Activated CD4-positive, alpha-beta T cell treated with anti-CD3 and anti-CD28 coated beads for 48 hours (primary cell): ENCODE measurements around the gene PDS5A.
"Not testable (repeated sequence)": the region's sequence is repeated elsewhere in the genome, so short reads cannot be mapped to it uniquely, and the experiment has no call there.

ENCODE experiments used
- DNase-seq: peaks from one replicate; pipeline ENCODE4 v3.0.0-alpha.2; 2020

PDS5A gene

DNA sequence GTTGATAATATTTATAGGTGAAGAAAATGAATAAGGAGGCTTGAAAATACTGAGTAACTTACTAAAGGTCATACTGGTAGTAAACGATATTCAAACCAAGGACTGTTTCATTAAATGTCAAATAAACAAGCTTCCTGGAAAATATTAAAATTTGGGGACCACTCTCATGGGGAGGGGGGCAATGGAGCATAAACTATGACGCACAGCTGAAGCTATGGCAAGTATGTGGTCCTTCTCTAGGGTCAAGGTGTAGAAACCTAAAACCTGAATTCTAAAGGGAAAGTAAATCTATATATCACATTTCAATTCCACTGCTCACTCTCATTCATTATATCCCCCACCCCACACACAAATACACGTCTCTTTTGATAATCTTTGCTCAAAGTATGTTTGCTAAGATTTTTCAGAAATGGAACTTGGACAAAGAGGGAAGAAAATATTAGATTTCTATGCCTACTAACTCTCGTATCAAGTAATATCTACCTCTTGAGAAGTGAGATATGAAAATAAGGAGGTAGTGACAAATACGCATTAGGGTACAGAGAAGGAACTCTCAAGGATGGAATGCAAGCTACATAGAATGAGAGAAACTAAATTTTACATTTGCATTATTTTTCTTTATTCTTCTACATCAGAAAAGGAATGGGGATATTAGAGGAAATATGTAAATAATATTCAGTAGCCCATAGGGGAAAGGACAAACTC lies 84.6 kb downstream of the PDS5A start:
- no peak for DNase-seq

DNA sequence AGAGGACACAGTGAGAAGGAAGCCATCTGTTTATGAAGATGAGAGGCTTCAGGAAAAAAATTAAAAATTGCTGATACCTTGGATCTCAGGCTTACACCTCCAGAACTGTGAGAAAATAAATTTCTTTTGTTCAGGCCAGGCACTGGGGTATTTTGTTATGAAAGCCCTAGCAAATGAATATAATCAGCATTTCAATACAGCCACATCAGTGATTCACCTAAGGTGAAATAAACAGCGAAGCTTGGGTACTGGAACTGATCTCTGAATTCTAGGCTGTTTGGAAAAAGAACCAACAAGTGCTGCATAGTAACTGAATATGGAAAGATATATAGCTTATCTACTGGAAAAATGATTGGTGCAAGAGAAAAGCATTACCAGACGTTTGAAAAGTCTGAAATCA lies 88.5 kb downstream of the PDS5A start:
- DNase-seq: no peak

DNA sequence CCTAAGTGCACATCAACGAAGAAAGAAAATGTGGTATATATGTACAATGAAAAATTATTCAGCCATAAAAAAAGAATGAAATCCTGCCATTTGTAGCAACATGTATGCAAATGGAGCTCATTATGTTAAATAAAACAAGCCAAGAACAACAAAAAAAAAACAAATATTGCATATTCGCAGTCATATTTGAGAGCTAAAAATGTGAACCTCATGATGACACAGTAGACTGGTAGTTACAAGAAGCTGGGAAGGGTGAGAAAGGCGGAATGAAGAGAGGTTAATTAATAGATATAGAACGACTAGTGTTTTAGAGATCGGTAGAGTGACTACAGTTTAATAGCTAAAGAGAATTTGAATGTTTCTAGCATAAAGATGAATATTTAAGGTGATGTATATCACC lies 89.2 kb downstream of the PDS5A start:
- DNase-seq: no peak

DNA sequence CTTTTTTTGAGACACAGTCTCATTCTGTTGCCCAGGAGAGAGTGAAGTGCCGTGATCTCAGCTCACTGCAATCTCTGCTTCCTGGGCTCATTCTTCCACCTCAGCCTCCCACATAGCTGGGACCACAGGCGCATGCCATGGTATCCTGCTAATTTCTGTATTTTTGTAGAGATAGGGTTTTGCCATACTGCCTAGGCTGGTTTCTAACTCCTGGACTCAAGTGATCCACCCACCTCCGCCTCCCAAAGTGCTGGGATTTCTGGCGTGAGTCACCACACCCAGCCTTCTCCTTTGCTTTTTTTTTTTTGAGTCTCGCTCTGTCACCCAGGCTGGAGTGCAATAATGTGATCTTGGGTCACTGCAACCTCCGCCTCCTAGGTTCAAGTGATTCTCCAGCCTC lies 94.1 kb downstream of the PDS5A start:
- DNase-seq: no peak

DNA sequence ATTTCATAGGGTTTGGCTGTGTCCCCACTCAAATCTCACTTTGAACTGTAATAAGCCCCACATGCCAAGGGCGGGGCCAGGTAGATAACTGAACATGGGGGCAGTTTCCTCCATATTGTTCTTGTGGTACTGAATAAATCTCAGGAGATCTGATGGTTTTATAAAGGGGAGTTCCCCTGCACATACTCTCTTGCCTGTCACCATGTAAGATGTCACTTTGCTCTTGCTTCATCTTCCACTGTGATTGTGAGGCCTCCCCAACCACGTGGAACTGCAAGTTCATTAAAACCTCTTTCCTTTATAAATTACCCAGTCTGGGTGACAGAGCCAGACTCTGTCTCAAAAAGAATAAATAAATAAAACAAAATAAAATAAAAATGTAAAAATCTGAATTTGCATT lies 95.9 kb downstream of the PDS5A start:
- DNase-seq: no peak

DNA sequence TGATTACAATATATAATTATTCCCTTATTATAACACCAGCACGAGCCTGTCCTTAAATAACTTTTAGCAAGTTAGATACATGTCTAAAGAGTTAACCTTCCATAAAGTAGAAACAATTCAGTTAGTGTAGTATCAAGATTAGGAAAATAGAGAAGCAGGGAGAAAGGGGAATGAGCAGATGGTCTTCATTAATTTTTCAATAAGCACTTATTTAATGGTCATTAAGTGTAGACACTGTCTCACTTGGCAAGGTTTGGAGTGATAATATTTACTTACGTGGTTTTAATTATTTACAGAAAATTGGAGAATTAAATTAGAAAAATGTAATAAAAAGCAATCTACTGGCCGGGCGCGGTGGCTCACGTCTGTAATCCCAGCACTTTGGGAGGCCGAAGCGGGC lies 99.7 kb downstream of the PDS5A start:
- DNase-seq: no peak

DNA sequence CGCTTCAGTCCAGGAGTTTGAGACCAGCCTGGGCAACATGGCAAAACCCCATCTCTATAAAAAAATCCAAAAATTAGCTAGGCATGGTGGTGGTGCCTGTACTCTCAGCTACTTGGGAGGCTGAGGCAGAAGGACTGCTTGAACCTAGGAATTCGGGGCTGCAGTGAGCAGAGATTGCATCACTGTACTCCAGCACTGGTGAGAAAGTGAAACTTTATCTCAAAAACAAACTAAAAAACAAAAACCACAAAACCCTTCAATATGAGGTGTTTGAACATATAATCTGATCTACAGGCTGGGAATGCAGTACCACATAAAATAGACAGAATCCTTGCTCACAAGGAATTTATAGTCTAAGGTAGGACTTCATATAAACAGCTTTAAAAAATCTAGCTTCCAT lies 103.9 kb downstream of the PDS5A start:
- no peak for DNase-seq

DNA sequence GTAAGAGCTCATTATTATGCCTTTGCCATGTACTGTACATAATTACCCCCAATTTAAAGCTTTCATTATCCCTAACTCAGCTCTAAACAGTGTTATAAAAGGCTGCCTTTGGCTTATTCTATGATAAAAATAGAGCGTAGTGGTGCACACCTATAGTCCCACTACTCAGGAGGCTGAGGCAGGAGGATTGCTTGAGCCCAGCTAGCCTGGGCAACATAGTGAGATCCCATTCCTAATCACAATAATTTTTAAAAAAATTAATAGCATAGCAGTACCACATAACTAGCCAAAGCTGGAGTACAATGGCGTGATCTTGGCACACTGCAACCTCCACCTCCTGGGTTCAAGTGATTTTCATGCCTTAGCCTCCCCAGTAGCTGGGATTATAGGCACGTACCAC lies 112.4 kb downstream of the PDS5A start:
- no peak for DNase-seq

DNA sequence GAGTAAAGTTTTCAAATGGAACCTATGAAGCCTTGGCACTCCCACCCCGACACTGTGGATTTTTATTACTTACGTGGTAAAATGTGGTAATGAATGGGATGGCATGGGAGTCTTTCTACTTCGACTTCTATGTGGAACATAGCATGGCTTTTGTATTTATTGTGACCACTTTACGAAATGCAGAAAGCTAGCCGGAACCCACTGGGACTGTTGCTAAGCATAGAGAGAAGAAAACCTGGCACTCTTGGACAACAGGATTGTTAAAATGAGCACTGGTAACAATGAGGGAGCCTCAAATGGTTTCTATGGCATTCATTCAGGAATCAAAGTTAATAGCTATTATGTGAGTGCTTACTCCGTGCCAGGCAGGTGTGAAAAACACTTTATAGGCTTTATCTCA lies 113.3 kb downstream of the PDS5A start:
- DNase-seq: no peak

DNA sequence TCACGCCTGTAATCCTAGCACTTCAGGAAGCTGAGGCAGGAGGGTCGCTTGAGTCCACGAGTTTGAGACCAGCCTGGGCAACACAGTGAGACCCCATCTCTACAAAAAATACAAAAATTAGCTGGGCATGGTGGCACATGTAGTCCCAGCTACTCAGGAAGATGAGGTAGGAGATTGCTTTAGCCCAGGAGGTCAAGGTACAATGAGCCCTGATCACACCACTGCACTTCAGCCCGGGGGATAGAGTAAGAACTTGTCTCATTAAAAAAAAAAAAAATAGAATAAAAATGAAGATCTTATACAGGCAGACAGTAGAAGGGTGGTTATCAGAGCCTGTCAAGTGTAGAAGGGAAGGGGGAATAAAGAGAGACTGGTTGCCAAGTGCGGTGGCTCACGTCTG lies 116.9 kb downstream of the PDS5A start:
- DNase-seq: no peak

DNA sequence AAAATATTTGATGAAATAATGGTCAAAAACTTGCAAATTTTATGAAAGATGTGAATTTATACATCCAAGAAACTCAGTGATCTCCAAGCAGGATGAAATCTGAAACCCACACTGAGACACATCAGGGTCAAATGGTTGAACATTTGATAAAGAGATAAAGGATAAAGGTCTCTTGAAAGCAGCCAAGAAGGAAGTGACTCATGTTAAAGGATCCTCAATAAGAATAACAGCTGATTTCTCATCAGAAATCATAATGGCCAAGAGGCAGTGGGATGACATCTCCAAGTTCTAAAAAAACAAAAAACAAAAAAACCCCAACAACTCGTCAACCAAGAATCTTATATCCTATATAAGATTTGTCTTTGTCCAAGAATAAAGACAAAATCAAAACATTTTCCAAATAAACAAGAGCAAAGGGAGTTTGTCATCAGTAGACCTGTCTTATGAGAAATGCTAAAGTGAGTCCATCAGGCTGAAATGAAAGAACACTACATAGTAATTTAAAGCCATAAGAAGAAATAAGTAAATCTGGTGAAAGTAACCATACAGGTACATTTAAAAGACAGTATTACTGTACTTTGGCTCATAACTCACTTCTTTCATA lies 121.7 kb downstream of the PDS5A start:
- DNase-seq: no peak

DNA sequence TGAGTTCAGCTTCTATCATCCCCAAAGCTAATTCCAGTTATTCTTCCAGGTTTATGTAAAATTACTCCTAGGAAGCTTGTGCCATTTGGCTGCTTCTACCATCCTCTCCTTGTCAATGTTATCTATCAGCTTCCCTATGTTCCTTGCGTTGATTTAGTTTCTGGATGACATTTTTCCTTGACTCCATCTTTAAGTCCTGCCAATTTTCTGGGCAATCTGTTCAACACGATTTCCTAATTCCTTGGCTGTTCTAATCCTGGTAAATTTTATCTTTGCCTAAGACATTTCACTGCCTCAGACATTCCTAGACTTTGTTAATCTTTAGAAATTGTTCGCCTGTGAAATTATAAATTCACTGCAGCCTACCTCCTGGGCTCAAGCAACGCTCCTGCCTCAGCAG lies 125.1 kb downstream of the PDS5A start:
- no peak for DNase-seq

DNA sequence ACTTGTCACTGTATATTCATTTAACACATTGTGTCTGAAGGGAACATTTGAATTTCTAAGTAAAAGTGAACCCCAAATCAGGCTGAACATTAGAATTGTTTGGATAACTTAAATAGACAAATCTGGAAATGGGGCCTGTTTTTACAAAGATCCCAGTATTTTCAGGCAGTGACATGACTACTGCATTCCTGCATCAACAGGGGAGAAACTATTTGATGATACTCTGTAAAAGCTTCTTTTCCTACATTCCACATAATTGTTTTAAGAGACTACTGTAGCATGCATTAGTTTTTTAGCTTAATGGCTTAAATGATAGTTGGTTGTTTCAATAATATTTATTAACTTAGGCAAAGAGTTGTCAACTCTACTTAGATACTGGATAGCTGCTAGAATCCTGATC lies 127.0 kb downstream of the PDS5A start:
- DNase-seq: no peak

DNA sequence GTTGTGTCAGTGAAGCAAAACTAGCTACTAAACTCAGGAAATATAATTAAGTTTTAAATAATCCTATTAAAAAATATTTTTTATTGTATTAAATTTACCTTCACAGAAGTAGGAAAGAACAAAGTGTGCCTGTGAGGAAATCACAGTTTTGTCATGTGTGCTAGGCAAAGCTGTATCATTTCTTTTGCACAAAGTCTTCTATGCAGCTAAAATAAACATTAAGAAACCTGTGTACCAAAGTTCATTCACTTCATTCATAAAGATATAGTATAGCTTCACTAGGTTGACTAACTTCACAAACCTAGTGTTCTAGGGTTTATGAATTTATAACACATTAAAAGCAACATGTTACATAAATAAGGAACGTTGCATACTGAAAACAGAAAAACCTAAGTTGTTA lies 131.0 kb downstream of the PDS5A start:
- DNase-seq: no peak

DNA sequence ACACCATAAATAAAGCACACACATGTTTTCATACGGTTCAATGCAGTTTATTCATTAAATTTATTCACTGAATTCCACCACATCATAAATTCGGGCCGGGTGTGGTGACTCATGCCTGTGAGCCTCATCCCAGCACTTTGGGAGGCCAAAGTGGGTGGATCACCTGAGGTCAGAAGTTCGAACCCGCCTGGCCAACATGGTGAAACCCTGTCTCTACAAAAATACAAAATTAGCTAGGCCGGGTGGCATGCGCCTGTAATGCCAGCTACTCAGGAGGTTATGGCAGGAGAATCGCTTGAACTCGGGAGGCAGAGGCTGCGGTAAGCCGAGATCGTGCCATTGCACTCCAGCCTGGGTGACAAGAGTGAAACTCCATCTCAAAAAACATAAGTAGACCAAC lies 131.6 kb downstream of the PDS5A start:
- DNase-seq: no peak

DNA sequence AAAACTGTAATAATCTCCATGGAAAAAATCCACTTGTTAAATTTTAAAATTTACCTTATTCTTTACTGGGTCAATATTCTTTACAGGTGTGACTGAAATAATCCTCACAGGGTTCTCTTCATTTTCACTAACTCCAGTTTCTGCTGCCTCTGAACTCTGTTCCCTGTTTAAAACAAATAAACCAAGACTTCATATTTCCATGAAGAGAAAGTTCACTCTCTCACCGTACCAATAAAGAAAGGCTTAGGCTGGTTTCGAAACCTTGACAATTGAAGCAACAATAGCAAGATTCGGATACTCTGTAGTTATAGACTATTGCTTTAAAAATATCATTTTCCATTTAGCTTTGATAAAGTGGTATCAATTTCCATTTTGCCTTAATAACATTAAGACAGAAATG lies 135.8 kb downstream of the PDS5A start:
- no peak for DNase-seq

DNA sequence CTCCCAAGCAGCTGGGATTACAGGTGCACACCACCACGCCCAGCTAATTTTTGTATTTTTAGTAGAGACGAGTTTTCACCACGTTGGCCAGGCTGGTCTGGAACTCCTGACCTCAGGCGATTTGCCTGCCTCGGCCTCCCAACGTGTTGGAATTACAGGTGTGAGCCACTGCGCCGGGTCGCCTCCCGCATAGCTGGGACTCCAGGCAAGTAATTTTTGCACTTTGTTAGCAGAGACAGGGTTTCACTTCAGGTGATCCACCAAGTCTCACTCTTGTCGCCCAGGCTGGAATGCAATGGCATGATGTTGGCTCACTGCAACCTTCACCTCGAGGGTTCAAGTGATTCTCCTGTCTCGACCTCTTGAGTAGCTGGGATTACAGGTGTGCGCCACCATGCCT lies 137.2 kb downstream of the PDS5A start:
- not testable (repeated sequence) for DNase-seq

DNA sequence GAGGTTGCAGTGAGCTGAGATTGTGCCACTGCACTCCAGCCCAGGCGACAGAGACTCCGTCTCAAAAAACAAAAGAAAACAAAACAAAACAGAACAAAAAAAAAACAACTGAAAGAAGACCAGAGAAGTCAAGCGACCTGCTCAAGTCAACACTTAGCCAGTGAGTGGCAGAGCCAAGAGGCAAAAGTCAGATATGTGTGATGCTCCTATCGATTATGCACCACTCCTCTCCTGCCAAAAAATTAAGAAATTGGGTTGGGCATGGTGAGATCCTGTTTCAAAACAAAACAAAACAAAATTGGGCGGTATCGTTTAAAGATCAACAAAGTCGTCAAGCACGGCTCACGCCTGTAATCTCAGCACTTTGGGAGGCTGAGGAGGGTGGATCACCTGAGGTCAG lies 137.7 kb downstream of the PDS5A start:
- DNase-seq: no peak

DNA sequence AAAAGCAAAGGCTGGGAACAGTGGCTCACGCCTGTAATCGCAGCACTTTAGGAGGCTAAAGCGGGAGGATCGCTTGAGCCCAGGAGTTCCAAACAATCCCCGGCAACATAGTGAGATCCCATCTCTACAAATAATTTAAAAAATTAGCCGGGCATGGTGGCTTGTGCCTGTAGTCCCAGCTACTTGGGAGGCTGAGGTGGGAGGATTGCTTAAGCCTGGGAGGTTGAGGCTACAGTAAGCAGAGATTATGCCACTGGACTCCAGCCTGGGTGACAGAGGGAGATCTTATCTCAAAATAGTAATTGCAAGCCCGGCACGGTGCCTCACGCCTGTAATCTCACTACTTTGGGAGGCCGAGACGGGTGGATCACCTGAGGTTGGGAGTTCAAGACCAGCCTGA lies 139.3 kb downstream of the PDS5A start:
- DNase-seq: not testable (repeated sequence)

DNA sequence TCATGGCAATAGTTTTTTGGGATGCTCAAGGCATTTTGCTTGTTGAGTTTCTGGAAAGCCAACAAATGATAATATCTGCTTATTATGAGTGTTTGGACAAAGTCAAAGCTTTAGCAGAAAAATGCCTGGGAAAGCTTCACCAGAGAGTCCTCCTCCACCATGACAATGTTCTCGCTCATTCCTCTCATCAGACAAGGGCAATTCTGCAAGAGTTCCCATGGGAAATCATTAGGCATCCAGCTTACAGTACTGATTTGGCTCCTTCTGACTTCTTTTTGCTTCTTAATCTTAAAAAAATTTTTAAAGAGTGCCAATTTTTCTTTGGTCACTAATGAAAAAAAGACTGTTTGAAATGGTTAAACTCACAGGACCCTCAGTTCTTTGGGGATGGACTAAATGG lies 143.4 kb downstream of the PDS5A start:
- DNase-seq: no peak

DNA sequence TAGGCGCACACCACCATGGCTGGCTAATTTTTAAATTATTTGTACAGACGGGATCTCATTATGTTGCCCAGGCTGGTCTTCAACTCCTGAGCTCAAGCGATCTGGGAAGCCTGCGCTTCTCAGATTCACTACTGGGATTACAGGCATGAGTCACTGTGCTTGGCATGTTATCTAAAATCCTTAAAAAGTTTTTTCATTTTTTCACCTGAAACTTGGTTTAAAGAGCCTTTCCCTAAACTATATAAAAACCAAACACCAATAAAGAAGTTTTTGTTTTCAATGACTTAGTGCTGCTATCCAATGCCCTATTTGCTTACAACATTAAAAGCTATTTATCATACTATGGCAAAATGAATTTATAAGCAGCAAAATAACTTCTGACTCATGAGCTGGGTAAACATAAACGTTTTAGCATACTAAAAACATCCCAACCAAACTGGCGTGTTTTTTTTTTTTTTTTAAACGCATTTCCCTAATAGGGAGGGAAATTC lies 151.9 kb downstream of the PDS5A start:
- no peak for DNase-seq

DNA sequence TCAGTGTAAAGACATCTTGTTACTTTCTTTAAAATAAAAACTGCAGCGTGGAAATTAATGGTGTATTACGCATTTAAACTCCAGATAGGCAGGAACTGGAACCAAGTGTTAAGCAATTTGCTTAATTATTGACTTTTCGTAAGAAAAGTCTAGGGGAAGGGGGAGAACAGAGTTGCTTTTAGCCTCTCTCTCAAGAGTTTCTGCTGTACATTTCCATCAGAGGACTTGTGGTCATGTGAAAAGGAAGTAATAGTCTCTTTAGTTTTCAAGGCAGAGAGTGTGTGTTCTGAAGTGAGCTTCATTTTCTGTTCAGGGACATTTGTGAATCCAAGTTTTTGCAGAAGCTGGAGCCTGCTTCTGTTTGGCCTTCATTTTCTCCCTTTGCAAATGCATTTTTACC lies 152.6 kb downstream of the PDS5A start:
- DNase-seq: no peak

DNA sequence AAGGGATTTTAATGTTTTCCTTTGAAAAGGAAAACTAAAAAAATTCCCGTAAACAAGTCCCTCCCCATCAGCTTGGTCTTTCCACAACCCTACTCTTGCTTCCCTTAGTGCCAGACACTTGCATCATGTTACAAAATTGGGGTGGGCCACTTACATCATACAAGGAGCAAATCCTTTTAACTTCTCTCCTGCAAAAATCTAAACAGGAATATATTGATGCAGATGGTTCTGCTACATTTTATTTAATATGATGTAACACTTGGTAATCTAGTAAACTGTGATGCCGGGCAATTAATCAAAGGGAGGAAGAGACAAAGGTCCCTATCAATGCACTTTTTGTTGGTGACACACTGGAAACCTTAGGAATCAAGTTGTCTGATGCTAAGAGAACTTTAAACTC lies 154.5 kb downstream of the PDS5A start:
- DNase-seq: no peak

DNA sequence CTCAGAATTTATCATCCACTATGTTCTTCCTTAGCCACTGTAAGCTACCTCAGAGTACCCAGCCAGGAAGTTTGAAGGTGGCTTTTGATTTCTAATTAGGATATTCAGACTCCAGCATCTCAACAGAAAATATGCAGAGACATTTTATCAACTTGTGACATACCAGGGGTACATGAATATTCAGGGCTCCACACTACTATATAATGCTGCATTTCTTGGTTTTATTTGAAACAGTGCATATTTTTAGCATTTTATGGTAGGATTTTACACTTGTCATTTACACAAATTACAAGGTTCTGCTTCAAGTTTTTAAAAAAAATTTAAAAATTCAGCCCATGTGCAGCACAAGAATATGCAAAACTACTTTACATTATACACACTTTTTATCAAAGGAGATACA lies 155.0 kb downstream of the PDS5A start:
- no peak for DNase-seq

DNA sequence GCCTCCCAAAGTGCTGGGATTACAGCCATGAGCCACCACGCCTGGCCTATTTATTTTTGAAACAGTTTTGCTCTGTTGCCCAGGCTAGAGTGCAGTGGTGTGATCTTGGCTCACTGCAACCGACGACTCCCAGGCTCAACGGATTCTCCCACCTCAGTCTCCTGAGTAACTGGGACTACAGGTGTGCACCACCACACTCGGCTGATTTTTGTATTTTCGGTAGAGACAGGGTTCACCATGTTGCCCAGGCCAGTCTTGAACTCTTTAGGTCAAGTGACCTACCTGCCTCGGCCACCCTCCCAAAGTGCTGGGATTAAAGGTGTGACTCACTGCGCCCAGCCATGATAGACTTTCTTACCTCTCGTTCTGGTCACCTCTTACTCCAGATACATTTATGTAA lies 155.8 kb downstream of the PDS5A start:
- no peak for DNase-seq
